Measurements from ENCODE around the gene CA10.

CA10 gene

DNA sequence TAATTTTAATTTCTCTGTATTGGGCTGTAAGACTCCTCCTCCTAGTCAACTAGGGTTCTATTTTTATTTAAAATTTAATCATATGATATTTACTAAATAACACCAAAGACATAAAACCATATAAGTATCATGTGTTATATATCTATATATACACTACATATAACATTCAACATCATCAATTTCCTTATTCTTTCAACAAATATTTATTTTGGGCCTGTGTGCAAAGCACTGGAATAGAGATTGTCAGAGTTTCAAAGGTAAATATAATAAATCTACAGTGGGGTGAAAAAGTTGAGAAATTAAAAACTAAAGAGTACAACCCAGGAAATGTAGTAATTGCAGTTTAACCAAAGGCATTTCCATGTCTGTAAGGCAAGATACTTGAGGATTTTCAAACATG lies 364.0 kb downstream of the CA10 start:
- no peak overlapping the region for H3K4me3 ChIP-seq (IDR thresholded peaks at IDR 0.05; ENCODE audit: insufficient read depth, low read depth, low read length)
- H2AFZ ChIP-seq (ENCODE audit: low read depth) = no peak overlapping the region
- H3K27me3 ChIP-seq (ENCODE audit: insufficient read depth, low read depth) = no peaks in the 10 kb centered on the region
- H3K27ac ChIP-seq = no peak overlapping the region
- H3K4me2 ChIP-seq = no peak overlapping the region
- no peaks in the 10 kb centered on the region for H4K20me1 ChIP-seq (ENCODE audit: insufficient read depth)
- no peaks in the 10 kb centered on the region for H3K36me3 ChIP-seq (ENCODE audit: insufficient read depth)
- TF ChIP-seq, protein P1, sequence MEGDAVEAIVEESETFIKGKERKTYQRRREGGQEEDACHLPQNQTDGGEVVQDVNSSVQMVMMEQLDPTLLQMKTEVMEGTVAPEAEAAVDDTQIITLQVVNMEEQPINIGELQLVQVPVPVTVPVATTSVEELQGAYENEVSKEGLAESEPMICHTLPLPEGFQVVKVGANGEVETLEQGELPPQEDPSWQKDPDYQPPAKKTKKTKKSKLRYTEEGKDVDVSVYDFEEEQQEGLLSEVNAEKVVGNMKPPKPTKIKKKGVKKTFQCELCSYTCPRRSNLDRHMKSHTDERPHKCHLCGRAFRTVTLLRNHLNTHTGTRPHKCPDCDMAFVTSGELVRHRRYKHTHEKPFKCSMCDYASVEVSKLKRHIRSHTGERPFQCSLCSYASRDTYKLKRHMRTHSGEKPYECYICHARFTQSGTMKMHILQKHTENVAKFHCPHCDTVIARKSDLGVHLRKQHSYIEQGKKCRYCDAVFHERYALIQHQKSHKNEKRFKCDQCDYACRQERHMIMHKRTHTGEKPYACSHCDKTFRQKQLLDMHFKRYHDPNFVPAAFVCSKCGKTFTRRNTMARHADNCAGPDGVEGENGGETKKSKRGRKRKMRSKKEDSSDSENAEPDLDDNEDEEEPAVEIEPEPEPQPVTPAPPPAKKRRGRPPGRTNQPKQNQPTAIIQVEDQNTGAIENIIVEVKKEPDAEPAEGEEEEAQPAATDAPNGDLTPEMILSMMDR (conservative IDR thresholded peaks at IDR 0.05; ENCODE audit: low read depth, low read length) = no peak
- H3K79me2 ChIP-seq (ENCODE audit: insufficient read depth, low read depth) = no peaks in the 10 kb centered on the region
- no peak overlapping the region for H3K9ac ChIP-seq
- no peaks in the 10 kb centered on the region for H3K4me1 ChIP-seq (ENCODE audit: low read depth, poor library complexity, severe bottlenecking)

DNA sequence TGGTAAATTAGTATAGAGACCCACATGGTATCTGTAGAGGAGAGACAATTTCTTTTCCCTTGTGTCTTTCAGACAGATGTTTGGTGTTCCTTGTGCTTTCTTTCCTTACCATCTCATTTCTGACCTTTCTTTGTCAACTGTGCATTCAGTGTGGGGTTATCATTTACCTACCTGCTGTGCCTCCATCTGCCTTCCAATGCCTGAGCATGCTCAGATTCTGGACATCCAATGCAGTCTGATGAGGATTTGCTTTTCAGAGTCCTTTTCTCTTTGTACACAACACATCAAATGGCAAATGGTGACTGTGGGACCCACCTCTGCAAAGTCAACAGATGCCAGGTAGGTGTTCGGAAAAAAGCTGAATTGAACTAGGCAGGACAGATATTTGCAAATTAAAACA lies 364.8 kb downstream of the CA10 start:
- no peaks in the 10 kb centered on the region for H3K79me2 ChIP-seq (ENCODE audit: insufficient read depth, low read depth)
- H3K4me3 ChIP-seq (IDR thresholded peaks at IDR 0.05; ENCODE audit: insufficient read depth, low read depth, low read length) = no peak overlapping the region
- no peaks in the 10 kb centered on the region for H4K20me1 ChIP-seq (ENCODE audit: insufficient read depth)
- H3K4me1 ChIP-seq (ENCODE audit: low read depth, poor library complexity, severe bottlenecking) = no peaks in the 10 kb centered on the region
- H3K9ac ChIP-seq = no peak overlapping the region
- H3K27ac ChIP-seq = no peak overlapping the region
- H3K36me3 ChIP-seq (ENCODE audit: insufficient read depth) = no peaks in the 10 kb centered on the region
- H3K27me3 ChIP-seq (ENCODE audit: insufficient read depth, low read depth) = no peaks in the 10 kb centered on the region
- H3K4me2 ChIP-seq = no peak overlapping the region
- no peak overlapping the region for H2AFZ ChIP-seq (ENCODE audit: low read depth)
- TF ChIP-seq, protein P1 (conservative IDR thresholded peaks at IDR 0.05; ENCODE audit: low read depth, low read length) = no peak

- H4K20me1 ChIP-seq (ENCODE audit: insufficient read depth) = no peaks in the 10 kb centered on the region
- H3K4me3 ChIP-seq (IDR thresholded peaks at IDR 0.05; ENCODE audit: insufficient read depth, low read depth, low read length) = no peak overlapping the region
- no peak overlapping the region for H2AFZ ChIP-seq (ENCODE audit: low read depth)
- TF ChIP-seq, protein P1 (conservative IDR thresholded peaks at IDR 0.05; ENCODE audit: low read depth, low read length) = no peak
- no peaks in the 10 kb centered on the region for H3K27me3 ChIP-seq (ENCODE audit: insufficient read depth, low read depth)
- H3K4me2 ChIP-seq = no peak overlapping the region
- H3K27ac ChIP-seq = no peak overlapping the region
- H3K4me1 ChIP-seq (ENCODE audit: low read depth, poor library complexity, severe bottlenecking) = no peaks in the 10 kb centered on the region
- H3K79me2 ChIP-seq (ENCODE audit: insufficient read depth, low read depth) = no peaks in the 10 kb centered on the region
- no peaks in the 10 kb centered on the region for H3K36me3 ChIP-seq (ENCODE audit: insufficient read depth)
- H3K9ac ChIP-seq = no peak overlapping the region
Observed at GRCh38 chr17:51778842-51779241, 379.7 kb downstream of the CA10 start.

DNA sequence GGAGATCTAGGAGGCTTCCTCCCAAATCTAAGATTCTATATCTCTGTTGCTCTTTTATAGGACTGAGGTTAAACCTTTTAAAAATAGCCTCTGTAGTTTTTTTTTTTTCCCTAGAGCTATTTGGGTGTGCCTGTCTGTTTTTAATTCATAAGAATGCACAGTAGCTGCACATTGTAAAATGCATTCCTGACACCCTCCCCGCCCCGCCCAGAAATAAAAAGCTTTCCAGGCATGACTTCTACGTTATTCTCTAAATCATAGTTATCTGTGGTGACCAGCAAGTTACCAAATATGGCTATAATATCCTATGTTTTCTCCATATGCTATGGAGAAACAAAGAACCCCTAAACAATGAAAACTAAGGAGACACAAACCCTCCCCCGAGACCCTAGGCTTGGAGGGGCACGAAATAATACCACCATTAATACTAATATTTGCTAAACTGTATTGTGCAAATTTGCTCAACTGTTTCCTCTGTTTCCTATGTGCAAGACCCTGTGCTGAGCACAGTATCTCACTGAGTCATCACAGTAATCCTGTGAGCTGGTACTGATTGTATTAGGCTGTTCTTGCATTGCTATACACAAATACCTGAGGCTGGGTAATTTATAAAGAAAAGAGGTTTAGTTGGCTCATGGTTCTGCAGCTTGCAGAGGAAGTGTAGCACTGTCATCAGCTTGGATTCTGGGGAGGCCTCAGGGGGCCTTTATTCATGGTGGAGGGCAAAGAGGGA lies 388.3 kb downstream of the CA10 start:
- no peaks in the 10 kb centered on the region for H3K27me3 ChIP-seq (ENCODE audit: insufficient read depth, low read depth)
- no peaks in the 10 kb centered on the region for H3K4me1 ChIP-seq (ENCODE audit: low read depth, poor library complexity, severe bottlenecking)
- no peaks in the 10 kb centered on the region for H4K20me1 ChIP-seq (ENCODE audit: insufficient read depth)
- TF ChIP-seq, protein P1 (conservative IDR thresholded peaks at IDR 0.05; ENCODE audit: low read depth, low read length) = no peak
- no peak overlapping the region for H3K4me2 ChIP-seq
- no peak overlapping the region for H3K4me3 ChIP-seq (IDR thresholded peaks at IDR 0.05; ENCODE audit: insufficient read depth, low read depth, low read length)
- no peaks in the 10 kb centered on the region for H3K36me3 ChIP-seq (ENCODE audit: insufficient read depth)
- H2AFZ ChIP-seq (ENCODE audit: low read depth) = no peak overlapping the region
- no peak overlapping the region for H3K27ac ChIP-seq
- H3K79me2 ChIP-seq (ENCODE audit: insufficient read depth, low read depth) = no peaks in the 10 kb centered on the region
- no peak overlapping the region for H3K9ac ChIP-seq
